Suprapubic skin (tissue), 4 donors: ENCODE measurements around the gene UNC50.

Source experiments
- EP300 ChIP-seq: sonication (generic); formaldehyde crosslinking; IDR thresholded peaks from one replicate; pipeline ENCODE4 v1.6.1; 2017; ENCODE audit warnings: antibody characterized with exemption
- POLR2A ChIP-seq, 2 donors: fragments of 450-650 bp; IDR thresholded peaks; one replicate each; pipeline ENCODE4 v1.6.1; 2017; ENCODE audit warnings: antibody characterized with exemption in 2 of 2, mild to moderate bottlenecking in 2 of 2, moderate library complexity in 2 of 2
- POLR2AphosphoS5 ChIP-seq, 3 donors: sonication (generic); formaldehyde crosslinking; IDR thresholded peaks; one replicate each; pipeline ENCODE4 v1.6.1; 2017; ENCODE audit warnings: antibody characterized with exemption in 3 of 3
- TF ChIP-seq, protein P1 (sequence below), 2 donors: fragments of 200-600 bp in 1 of 2; fragments of 450-650 bp in 1 of 2; sonication (generic) in 1 of 2; IDR thresholded peaks; one replicate each; pipeline ENCODE4 v1.5.1; 2016 to 2019; ENCODE audit warnings: antibody characterized with exemption in 2 of 2, mild to moderate bottlenecking in 1 of 2, moderate library complexity in 1 of 2

DNA sequence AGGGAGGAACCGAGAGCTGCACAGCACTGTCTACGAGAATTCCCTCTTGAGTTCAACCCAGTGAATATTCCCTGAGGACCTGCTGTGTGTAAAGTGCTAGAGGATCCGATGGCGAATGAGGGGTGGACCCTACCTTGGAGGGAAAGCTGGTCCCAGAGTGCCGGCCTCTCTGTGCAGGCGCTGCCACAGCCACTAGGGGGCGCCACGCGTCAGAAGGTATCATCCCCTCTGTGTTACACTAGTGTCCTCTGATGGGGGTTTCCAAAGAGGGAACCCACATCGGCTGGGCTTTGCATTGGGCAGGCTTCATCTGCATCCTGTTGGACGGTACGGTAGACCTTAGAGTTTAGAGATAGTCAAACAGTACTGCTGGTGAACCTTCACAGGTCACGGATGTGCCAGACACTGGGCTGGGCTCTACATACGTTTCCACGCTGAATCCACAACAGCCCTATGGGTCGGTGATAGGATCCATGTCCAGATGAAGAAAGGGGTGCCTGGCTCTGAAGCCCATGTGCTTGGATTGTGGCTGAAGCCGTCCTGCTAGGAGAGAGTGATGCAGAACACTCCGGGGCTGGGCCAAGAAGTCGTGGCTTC is 39.1 kb upstream of the UNC50 start:
- TF ChIP-seq, protein P1, sequence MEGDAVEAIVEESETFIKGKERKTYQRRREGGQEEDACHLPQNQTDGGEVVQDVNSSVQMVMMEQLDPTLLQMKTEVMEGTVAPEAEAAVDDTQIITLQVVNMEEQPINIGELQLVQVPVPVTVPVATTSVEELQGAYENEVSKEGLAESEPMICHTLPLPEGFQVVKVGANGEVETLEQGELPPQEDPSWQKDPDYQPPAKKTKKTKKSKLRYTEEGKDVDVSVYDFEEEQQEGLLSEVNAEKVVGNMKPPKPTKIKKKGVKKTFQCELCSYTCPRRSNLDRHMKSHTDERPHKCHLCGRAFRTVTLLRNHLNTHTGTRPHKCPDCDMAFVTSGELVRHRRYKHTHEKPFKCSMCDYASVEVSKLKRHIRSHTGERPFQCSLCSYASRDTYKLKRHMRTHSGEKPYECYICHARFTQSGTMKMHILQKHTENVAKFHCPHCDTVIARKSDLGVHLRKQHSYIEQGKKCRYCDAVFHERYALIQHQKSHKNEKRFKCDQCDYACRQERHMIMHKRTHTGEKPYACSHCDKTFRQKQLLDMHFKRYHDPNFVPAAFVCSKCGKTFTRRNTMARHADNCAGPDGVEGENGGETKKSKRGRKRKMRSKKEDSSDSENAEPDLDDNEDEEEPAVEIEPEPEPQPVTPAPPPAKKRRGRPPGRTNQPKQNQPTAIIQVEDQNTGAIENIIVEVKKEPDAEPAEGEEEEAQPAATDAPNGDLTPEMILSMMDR (IDR thresholded peaks at IDR 0.05): peak; percentile 34 to 84
- no peak for TF ChIP-seq POLR2A (IDR thresholded peaks at IDR 0.05)
- no peak for TF ChIP-seq EP300
- no peak for TF ChIP-seq POLR2AphosphoS5 (IDR thresholded peaks at IDR 0.05)
